Mucosa of descending colon (tissue), 3 donors: Measurements from ENCODE around the gene TMEM250. TPM values are rescaled to one million over a fixed set of nuclear protein-coding genes. Genes with fewer than 3 reads are reported as not detected.

ENCODE experiments used
- ATAC-seq: fragments of 200-7000 bp; cut with Tn5 transposase; one replicate; pipeline ENCODE4 v1.9.1; 2020; ENCODE audit warnings: mild to moderate bottlenecking, moderate library complexity
- DNase-seq, 3 donors: peaks; one replicate each; pipeline ENCODE4 v3.0.0-alpha.2; 2020
- H3K36me3 ChIP-seq: fragments of 200-600 bp; one replicate; pipeline ENCODE4 v1.8.0; 2021; ENCODE audit warnings: low read depth, mild to moderate bottlenecking
- H3K4me1 ChIP-seq: fragments of 200-600 bp; one replicate; pipeline ENCODE4 v1.8.0; 2021; ENCODE audit warnings: low read depth, mild to moderate bottlenecking
- H3K4me3 ChIP-seq: fragments of 200-600 bp; one replicate; pipeline ENCODE4 v1.8.0; 2021; ENCODE audit warnings: mild to moderate bottlenecking
- H3K9me3 ChIP-seq: fragments of 200-600 bp; one replicate; pipeline ENCODE4 v1.8.0; 2021; ENCODE audit warnings: mild to moderate bottlenecking
- intact Hi-C, 2 donors: fragments of 100-400 bp; cut with DNase I in 1 of 2; cut with micrococcal nuclease in 1 of 2; formaldehyde crosslinking; loops; one replicate each; pipeline versions ENCODE4 v1.11.0 to v1.11.1; 2022; cut with DNase I, micrococcal nuclease
- total RNA-seq, 3 donors: library from RNA; stranded (reverse); fragmentation: NEBNext Ultra II Directional in 2 of 3; extraction: Animal tissue kit (Norgen Biotek cat#: 25700) in 2 of 3; gene quantifications; one replicate each; pipeline versions ENCODE4 v1.2.1 to v1.2.4, GENCODE V29; 2021 to 2023
- TF ChIP-seq, protein P1 (sequence below): fragments of 200-600 bp; IDR thresholded peaks from one replicate; pipeline ENCODE4 v1.8.0; 2022; ENCODE audit warnings: antibody characterized with exemption, mild to moderate bottlenecking
- donor health status: DM: no; HTN: no; CAD: no; lungs with moderate emphysema.
- donor health status: DM: no; HTN: no; CAD: no.
- donor health status: DM: no; HTN: yes; CAD: no.

TMEM250 gene
- total RNA-seq, 3 donors from 2014 or later, result 47.4 to 54.1 (median 52.0) TPM

DNA sequence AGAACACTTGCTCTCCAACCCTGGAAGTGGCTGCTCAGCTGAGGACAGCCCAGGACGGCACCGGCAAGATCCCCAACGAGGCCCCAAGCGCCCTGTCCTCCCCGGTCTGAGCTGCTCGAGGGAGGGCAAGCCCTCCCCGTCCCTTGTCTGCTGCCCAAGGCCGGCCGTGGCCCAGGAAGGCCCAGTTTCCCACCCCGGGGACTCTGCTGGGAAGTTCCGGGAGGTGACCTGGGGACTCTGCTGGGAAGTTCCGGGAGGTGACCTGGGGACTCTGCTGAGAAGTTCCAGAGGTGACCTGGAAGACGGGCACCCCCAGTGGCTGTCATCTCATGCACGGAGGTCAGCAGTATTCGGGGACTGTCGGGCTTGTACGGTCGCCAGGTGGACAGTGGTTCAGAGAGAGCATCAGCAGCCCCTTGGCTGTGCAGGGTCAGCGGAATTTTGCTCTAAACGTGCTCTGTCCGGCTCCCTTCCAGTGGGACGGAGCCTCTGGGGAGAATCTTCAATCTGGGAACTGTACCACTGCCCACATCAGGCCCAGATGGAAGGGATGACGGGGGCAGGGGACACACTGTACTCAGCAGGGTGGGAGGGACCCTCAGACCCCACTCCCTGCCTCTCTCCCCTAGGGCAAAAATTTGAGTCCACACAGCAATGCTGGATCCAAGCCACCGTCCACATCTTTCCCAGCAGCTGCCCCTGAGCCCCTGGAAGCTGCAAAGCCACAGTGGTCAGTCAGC, 30.8 kb downstream of the TMEM250 start:
- Histone ChIP-seq H3K4me3 (no peak overlapping the region), H3K9me3 (no peaks in the 10 kb centered on the region), H3K4me1 (peaks cover 4% of the 10 kb centered on the region), H3K36me3 (no peaks in the 10 kb centered on the region)
- no peak for ATAC-seq
- TF ChIP-seq, protein P1, sequence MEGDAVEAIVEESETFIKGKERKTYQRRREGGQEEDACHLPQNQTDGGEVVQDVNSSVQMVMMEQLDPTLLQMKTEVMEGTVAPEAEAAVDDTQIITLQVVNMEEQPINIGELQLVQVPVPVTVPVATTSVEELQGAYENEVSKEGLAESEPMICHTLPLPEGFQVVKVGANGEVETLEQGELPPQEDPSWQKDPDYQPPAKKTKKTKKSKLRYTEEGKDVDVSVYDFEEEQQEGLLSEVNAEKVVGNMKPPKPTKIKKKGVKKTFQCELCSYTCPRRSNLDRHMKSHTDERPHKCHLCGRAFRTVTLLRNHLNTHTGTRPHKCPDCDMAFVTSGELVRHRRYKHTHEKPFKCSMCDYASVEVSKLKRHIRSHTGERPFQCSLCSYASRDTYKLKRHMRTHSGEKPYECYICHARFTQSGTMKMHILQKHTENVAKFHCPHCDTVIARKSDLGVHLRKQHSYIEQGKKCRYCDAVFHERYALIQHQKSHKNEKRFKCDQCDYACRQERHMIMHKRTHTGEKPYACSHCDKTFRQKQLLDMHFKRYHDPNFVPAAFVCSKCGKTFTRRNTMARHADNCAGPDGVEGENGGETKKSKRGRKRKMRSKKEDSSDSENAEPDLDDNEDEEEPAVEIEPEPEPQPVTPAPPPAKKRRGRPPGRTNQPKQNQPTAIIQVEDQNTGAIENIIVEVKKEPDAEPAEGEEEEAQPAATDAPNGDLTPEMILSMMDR, result no peak
- intact Hi-C loops, result no loop called here
- peak in 1 of 3 donors; percentile 40 for DNase-seq

GRCh38 chr9:136086951-136087740, 31.5 kb downstream of the TMEM250 start:
- peaks cover 4% of the 10 kb centered on the region for H3K4me1 ChIP-seq
- no peaks in the 10 kb centered on the region for H3K9me3 ChIP-seq
- intact Hi-C loops, result no loop called here
- TF ChIP-seq, protein P1, result no peak
- H3K36me3 ChIP-seq, result no peaks in the 10 kb centered on the region
- DNase-seq (peak in 1 of 3 donors; percentile 28), ATAC-seq (no peak)
- H3K4me3 ChIP-seq, result no peak overlapping the region

DNA sequence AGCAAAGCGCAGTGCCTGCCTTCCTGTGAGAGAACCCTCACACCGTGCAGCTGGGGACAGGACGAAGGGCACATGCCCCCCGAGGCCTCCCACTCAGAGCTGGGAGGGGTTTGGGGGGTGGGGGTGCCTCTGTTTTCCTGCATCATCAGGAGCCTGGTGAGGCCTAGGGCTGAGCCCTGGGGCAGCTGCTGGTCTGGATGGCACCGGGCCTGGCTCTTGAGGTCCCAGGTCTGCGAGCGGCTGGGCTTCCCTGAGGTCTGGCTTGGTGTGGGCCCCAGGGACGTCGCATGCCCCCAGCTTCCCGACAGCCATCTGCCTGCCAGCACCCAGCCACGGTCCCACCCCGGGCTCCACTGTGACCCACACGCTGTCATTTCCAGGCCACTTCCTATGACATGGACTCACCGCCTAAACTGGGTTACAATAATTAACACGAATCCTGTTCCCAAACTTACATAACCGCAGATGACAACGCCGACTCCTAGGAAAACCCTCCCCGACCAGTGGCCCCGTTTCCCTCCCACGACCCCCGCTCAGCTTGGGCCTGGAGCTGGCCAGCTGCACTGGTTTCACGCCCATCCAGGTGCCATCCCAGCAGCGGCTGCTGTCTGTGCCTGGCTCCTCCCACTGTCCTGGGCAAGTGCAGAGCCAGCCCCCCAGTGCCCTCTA, 32.3 kb downstream of the TMEM250 start:
- Histone ChIP-seq H3K36me3 (no peaks in the 10 kb centered on the region), H3K4me1 (peaks cover 4% of the 10 kb centered on the region), H3K9me3 (no peaks in the 10 kb centered on the region), H3K4me3 (no peak overlapping the region)
- intact Hi-C loops, result no loop called here
- peak in 1 of 3 donors; percentile 50 for DNase-seq
- TF ChIP-seq, protein P1, result no peak
- no peak for ATAC-seq

- intact Hi-C loops, result no loop called here
- ATAC-seq (peak; percentile 71), DNase-seq (peak in 1 of 3 donors; percentile 50)
- Histone ChIP-seq H3K4me1 (peaks cover 4% of the 10 kb centered on the region), H3K36me3 (no peaks in the 10 kb centered on the region), H3K9me3 (no peaks in the 10 kb centered on the region), H3K4me3 (no peak overlapping the region)
- TF ChIP-seq, protein P1, result no peak
These were observed 32.9 kb downstream of the TMEM250 start for GRCh38 chr9:136085815-136086212.

GRCh38 chr9:136084063-136084944, 34.4 kb downstream of the TMEM250 start:
- peak in 1 of 3 donors; percentile 26 for DNase-seq
- Histone ChIP-seq H3K9me3 (no peaks in the 10 kb centered on the region), H3K4me3 (no peak overlapping the region), H3K4me1 (peaks cover 4% of the 10 kb centered on the region), H3K36me3 (no peaks in the 10 kb centered on the region)
- intact Hi-C loops, result no loop called here
- no peak for ATAC-seq
- TF ChIP-seq, protein P1, result no peak
